DMS114 treated with DMSO at 0.1 percent for 48 hours (cell line): Measurements from ENCODE around the gene UST.

ENCODE experiments used
- DNase-seq: peaks from one replicate; lab custom pipeline; 2025; ENCODE audit not compliant: unreplicated experiment; lab: John Stamatoyannopoulos, UW

The UST gene, protein sequence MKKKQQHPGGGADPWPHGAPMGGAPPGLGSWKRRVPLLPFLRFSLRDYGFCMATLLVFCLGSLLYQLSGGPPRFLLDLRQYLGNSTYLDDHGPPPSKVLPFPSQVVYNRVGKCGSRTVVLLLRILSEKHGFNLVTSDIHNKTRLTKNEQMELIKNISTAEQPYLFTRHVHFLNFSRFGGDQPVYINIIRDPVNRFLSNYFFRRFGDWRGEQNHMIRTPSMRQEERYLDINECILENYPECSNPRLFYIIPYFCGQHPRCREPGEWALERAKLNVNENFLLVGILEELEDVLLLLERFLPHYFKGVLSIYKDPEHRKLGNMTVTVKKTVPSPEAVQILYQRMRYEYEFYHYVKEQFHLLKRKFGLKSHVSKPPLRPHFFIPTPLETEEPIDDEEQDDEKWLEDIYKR

DNA sequence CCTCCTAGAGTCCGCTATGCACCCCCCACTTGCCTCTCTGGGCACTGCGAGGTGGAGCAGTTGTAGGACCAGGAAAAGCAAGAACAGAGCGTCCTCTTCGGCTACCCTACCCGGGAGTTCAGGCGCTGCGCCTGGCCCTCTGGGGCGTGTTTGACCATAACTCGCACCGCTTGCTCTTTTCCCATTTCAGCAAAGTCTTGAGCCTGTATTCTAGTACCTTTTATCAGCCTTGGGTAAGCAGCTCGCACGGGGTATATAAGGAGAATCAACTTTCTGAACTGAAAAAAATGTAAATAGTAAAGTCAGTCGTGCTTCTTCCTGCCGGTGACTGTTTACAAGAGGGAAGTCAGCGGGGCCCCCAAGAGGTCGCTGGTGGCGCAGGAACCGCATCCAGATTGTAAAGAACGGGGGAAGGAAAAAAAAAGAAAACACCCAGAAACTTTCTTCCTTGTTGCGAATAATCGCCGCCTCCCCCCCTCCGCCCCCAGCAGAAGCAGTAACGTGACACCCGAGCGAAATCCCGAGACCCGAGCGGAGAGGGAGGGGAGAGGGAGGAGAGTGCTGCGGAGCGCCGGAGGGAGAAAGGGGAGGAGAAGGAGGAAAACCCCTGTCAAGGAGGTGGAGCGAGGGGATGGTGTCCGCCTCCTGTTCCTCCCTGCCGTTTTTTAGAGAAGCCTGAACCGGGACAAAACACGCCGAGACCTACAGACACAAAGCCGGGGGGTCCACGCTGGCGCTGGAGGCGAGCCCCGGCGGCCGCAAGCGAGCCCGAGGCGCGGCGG, at the start of gene UST:
Gene UST, plus strand, starts transcription at position 668 of the 782 bp plus-strand sequence. CDS start 401 bp downstream, outside the sequence.
- peak; percentile 49 for DNase-seq

DNA sequence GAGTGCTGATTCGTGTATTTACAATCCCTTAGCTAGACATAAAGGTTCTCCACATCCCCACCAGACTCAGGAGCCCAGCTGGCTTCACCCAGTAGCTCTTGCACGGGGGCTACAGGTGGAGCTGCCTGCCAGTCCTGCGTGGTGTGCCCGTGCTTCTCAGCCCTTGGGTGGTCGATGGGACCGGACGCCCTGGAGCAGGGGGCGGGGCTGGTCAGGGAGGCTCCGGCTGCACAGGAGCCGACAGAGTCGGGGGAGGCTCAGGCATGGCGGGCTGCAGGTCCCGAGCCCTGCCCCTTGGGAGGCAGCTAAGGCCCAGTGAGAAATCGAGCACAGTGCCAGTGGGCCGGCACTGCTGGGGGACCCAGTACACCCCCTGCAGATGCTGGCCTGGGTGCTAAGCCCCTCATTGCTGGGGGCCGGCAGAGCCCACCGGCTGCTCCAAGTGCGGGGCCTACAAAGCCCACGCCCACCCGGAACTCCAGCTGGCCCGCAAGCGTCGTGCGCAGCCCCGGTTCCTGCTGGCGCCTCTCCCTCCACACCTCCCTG, 48.9 kb upstream of the UST start:
- no peak for DNase-seq

DNA sequence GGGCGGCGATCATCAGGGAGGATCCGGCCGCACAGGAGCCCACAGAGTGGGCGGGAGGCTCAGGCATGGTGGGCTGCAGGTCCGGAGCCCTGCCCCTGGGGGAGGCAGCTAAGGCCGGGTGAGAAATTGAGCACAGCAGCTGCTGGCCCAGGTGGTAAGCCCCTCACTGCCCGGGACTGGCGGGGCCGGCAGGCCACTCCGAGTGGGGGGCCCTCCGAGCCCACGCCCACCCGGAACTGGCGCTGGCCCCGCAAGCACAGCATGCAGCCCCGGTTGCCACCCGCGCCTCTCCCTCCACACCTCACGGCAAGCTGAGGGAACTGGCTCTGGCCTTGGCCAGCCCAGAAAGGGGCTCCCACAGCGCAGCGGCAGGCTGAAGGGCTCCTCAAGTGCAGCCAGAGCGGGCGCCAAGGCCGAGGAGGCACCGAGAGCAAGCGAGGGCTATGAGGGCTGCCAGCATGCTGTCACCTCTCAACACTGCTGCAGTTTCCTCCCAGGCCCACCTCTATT, 48.1 kb upstream of the UST start:
- no peak for DNase-seq

DNA sequence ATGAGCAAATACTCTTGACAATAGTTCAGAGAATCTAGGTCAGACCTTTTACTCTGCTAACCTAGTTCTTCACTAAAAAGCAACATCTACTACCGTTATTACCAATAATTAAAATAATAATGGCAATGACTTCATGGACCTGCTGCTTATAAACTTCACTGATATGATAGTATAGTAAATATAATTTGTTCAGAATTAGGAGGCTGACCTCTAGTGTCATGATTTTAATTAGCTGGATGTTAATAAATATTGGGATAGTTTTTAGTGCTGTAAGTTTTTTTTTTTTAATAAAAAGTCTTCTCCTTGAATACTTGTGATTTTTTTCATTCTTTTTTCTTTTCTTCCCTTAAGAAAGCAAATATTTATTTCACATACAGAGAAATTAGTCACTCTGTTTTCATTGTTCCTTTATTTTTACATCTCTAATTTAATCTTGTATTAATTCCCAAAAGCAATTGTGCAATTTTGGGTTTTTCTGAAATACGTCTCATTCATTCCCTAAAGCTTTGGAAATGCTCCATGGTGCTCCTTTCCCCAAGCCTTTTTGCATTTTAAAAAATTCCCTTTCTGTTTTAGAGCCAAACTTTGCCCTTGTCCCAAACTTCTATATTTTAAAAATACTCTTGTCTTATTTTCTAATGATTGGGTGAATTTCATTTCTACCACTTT, 46.6 kb upstream of the UST start:
- no peak for DNase-seq

DNA sequence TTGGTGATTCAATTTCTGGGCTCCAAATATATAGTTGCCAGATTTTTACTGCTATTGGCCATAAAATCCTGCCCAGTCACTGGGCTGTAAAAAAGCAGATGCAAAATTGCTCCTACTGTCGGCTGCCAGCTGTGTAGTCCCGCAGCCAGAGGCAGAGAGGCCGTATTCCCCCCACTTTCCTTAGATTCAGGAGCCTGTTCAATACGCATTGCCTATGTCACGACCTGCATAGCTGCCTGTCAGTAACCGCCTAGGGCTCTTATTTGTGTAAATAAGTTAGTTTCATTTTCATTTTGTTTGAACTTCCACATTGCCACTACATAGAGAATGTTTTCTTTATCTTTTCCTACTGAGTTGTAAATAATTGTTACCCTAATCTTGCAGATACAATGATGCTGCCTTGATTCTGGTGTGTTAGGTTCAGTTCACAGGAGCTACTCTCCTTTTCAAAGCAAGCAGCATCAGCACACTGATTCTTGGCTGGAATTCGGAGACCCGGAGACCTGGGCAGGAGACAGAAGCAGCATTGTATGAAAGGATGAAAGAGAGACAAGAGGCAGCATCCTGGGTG, 46.0 kb upstream of the UST start:
- DNase-seq: no peak

DNA sequence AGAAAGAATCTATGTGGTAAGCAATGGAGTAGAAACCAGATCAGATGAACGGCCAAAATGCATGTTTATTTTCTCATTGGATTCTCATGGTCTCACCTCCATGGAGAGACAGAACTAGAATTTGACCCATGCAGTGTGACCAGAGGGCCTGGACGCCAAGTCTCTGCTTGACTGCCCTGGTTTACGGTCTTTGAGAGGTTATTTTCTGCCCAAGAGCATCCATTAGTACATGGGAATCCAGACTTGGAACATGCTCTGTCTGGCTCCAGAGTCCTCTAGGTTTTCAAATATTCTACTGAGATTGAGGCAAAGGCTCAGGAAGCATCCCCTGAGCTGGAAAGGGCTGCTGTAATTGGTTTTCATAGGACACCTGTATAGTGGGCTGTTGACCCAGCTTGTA, 45.5 kb upstream of the UST start:
- no peak for DNase-seq

DNA sequence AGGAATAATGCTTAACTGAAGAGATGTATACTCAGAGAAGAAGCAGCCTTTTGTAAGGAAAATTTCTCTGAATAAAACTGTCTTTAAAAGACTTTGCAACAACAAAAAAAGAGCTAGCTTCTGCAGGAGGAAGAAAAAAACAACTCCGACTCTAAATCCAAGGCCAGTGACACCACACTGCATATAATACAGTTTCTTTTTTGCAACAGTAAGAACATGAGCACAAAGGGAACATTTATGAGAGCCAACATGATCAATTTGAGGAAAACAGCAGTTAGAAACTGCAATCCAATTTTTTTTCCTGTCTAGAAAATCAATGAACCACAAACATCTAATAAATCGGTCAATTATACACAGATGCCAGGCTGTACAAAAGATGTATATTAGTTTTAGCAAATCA, 42.9 kb upstream of the UST start:
- no peak for DNase-seq

DNA sequence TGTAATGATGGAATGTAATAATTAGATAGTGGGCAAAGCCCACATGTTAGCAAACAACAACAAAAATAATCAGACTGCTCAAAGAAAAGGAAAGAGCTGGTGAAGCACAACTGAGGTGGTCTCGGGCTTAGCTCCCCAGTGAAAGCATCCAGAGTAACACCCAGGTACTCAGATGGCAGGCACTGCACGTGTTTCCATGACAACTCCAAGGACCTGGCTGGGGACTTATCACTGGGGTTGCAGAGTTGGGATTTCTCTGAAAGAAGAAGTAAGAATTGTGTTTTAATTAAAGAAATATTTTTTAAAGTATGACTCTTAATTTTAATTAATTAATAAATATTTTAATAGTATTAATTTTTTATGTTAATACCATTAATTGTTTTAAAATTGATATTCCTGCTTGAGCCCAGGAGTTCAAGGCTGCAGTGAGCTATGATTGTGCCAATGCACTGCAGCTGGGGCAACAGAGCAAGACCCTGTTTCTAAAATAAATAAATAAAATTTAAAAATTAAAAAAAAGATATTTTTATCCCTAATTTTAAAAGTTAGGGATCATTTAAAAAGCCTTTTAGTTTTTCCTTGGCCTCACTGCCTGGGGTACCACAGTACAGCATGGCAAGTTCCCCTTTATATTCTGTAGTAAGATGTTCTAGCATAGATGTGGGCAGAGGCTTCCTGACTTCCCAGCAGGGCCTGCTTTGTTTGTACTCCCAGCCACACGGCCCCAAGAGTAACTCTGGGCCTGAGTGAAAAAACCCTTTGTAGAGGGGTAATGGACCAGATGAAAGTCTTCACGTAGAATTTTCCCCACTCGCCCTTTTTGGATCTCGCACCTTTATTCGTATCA, 42.2 kb upstream of the UST start:
- DNase-seq: no peak

DNA sequence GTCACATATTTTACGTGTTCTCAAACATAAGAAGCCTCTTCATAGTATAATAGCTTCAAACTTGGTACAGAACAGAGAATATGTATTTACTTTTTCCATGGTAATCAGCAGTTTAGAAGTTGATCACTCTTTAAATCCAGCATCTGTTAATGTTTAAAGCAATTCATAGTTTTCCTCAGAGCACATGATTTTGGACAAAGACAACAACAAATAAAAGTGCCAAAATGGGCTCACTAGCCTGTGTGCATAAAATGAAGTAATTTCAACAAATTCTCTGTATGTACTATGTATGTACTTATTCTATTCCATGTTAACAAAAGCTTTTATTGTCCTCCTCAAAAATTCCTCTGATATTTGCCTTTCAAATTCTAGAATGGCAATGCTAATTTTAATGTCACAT, 38.1 kb upstream of the UST start:
- DNase-seq: no peak

DNA sequence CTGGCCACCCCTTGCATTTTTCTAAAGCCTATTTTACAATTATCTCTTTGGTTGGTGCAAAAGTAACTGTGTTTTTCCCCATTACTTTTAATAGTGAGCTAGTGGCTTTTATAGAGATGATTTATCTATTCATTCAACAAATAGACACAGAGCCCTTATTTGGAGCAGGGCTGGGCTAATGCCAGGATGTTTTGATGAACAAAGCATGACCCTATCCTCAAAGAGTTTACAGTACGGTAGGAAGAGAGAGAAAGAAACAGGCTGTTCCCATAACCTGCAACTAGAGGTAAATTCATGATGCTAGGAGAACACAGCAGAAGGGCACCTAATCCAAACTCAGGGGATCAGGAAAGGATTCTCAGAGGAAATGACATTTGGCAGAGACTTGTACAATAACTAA, 37.3 kb upstream of the UST start:
- no peak for DNase-seq

DNA sequence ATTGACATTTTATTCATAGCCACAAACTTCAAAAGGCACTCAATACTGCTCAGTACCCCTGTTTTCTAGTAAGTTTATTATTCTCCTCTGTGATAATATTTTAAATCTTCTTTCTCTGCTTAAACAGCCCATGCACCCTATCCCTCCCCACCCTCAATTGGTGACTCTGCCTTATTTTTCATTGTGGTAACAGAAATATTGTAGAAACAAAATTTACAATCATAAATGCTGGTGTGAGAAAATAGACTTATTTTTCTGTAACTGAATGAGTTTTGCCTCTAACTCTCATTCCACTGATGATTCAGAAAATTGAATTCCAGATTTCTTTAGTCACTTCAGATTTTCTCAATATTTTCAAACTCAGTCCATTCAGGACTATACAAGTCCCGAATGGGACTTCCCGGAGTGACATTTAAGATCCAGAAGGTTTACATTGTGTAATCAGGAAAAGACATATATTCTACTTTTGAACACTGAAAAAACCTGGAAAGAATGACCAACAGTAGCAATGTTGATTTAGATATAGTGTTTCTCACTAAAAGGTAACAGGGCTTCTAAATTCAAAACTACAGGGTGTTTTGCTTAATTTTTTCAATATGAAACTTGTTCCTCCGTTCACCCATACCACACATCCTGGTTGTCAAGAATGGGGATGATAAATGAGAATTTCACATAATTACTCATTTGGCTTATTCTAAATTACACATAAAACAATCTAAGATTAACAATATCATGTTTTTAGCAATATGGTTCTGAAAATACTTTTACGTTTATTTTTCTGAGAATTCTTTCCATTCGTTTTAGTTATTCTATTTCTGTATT, 34.8 kb upstream of the UST start:
- DNase-seq: no peak

DNA sequence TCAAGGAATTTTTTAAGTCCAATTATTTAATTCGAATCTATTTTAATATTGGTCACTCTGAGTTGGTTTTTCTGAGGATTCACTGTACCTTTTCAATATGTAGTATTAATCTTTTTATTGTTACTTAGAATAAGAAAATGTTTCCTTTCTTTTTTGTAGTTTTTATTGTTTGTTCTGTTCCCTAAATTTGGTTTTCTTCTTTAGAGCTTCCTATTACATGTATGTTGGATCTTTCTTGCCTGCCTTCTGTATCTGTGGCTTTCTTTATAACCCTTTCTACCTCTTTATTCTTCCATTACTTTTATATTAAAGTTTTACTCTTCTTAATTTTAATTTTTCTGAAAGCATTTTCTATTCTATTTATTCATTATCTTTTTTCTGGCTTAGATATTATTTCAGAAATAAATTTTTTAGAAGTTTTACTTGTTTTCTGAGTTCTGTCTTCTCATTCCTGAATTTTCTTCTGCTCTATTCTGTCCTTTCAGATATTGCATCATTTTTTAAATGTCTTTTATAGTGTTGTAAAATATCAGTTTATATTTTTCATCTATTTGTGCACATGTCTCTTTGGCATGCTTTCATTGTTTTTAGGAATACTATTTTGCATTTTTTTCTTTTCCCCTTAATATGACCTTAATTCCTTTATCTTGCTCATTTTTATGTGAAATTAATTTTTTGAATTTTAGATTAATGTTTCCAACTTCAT, 33.6 kb upstream of the UST start:
- DNase-seq: no peak

DNA sequence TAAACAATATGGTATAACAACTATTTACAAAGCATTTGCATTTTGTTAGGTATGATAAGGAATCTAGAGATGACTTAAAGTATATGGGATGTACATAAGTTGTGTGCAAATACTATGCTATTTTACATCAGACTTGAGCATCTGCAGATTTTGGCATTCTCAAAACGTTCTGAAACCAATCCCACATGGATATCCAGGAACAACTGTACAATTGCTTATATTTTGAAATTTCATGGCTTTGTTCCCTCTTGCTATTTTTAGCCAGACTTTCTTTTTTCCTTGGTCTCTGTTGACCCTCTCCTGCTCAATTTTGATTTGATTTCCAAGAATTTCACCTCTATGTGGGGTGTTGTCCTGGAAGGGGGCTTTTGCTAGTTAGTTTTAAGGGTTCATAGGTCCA, 32.9 kb upstream of the UST start:
- no peak for DNase-seq

DNA sequence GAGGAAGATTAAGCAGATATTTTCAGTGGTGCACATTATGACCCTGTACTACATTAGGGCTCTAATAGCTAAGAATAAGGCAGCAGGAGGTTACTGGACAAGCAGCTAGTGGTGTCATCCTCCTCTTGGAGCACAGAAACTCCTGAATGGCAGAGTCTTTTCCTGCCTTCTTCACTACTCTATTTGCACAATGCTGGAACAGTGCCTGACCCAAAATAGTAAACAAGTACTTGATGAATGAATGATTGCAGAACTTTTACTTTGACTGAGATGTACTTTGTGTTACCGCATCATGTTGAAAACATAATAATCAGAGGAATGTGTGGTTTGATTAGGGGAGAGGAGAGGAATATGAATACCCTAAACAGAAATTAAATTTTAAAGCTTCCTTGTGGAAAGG, 30.0 kb upstream of the UST start:
- DNase-seq: no peak

DNA sequence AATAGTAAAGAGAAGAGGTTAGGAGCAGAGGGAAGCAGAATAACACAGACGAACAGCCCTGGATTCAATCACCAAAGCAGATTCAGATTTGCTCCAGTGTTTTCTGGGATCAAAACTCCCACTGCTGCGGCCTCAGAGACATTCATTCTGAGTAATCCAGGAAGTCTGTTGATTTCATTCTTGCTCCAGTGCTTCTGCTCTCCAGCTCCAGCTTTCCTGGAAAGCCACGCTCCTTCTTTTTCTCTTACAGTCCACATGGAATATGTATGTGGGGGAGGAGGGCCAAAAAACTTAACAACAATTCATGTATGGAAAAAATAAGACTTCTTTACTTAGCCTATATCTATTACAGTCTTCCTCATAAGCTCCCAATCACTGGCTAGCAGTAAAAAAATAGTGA, 26.4 kb upstream of the UST start:
- no peak for DNase-seq

DNA sequence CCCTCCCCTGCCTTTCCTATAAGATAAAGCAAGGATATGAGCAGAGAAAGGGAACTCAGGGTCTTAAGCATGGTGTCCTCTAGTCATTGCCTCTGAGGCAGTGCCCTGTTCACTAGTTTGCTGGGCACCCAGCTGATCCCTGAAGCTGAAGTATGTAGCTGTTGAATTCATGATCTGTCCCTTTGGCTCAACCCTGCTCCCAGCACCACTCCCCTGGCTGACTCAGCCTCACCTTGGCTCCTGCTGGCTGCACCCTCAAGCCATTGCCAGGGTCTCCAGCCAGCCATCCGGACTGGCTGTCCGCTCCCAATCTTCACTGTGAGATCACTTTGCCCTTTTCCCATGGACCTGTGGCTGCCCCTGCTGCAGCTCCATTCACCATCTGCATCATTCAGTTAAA, 25.9 kb upstream of the UST start:
- DNase-seq: no peak

DNA sequence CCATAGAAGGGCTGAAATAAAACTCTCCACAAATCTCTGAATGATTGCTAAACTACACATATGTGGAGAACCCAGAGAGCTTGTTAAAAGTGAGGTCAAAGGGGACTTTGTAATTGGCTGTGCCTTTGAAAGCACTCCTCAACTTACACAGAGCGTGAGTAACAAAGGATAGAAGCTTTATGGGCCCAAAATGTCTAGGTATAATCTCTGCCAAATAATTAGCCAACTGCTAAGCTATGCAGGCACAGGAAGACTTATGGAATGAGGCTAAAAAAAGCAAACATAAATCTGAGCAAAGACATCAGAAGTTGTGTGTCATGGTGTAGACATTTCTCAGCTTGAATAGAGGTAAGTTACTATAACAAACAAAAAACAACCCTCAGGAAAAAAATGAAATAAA, 23.3 kb upstream of the UST start:
- DNase-seq: no peak

DNA sequence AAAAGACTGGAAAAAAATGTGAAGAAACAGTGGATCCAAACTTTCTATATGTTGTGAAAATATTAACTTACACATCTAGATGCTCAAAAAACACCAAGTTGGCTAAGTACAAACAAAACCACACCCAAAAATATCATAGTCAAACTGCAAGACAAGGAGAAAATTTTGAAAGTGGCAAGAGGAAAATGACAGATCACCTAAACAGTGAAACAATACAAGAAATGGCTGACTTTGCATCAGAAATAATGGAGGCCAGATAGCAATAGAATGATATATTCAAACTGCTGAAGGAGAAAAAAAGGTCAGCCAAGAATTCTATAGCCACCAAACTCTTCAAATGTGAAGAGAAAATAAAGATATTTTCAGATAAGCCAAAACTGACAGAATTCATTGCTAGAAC, 22.4 kb upstream of the UST start:
- DNase-seq: no peak

DNA sequence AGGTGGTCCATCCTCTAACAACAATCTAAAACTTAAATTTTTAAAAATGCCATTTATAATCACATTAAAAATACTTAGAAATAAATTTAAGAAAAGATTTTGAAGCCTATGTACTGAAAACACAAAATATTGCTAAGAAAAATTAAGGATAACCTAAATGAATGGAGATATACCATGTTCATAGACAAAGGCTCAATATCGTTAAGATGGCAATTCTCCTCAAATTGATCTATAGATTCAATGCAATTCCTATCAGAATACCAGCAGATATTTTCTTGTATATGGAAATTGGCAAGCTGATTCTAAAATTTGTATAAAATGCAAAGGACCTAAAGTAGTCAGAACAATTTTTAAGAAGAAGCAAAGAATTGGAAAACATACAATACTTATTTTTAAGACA, 19.7 kb upstream of the UST start:
- no peak for DNase-seq
